Measurements from ENCODE around the gene ATP1A1.

The ATP1A1 gene

DNA sequence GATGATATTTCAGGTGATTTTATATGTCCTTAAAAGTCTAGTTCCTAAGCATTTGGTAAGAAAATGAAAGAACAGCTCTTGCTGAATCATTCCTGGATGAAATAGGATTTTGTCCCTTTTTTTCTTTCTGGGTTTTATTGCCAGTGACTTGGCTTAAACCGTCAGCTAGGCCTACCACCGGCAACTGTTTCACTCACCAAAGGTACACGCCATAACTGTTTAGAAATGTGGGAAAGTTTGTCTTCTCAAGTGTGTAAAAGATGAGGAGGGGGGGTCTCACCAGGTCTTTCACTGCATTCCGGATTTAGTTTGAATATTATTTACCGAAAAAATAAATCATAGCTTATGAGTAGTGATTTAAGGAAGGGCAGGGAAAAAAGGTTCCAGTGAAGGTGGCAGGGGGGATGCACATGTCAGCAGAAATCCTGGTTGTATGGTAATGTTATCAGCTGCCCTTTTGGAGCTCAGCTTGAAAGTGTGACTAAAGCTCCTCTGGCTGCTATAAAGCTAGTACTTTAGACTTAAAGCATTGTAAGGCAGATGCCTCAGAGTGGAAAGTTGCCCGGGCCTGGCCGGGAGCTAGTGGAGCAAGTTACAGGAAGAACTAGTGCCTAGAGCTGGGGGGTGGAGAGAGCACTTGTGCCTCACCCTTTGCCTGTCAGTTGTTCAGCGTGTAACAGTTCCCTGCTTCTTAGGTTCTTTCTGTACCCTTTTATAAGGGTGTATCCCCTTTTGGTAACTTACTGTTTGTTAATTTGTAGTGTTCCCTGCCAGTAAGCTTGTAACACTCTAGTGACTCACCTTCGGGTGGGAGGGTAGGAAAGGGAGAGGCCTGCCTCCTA lies 3.1 kb downstream of the ATP1A1 start (continued):
- peak; percentile 72 for TF ChIP-seq KLF1 (tag by site-specific recombination; IDR thresholded peaks at IDR 0.05)
- TF ChIP-seq SP2 (tag by site-specific recombination; IDR thresholded peaks at IDR 0.05): peak; percentile 50
- no peak for TF ChIP-seq ZNF549 (tag by site-specific recombination; IDR thresholded peaks at IDR 0.05)
- TF ChIP-seq, protein P1, sequence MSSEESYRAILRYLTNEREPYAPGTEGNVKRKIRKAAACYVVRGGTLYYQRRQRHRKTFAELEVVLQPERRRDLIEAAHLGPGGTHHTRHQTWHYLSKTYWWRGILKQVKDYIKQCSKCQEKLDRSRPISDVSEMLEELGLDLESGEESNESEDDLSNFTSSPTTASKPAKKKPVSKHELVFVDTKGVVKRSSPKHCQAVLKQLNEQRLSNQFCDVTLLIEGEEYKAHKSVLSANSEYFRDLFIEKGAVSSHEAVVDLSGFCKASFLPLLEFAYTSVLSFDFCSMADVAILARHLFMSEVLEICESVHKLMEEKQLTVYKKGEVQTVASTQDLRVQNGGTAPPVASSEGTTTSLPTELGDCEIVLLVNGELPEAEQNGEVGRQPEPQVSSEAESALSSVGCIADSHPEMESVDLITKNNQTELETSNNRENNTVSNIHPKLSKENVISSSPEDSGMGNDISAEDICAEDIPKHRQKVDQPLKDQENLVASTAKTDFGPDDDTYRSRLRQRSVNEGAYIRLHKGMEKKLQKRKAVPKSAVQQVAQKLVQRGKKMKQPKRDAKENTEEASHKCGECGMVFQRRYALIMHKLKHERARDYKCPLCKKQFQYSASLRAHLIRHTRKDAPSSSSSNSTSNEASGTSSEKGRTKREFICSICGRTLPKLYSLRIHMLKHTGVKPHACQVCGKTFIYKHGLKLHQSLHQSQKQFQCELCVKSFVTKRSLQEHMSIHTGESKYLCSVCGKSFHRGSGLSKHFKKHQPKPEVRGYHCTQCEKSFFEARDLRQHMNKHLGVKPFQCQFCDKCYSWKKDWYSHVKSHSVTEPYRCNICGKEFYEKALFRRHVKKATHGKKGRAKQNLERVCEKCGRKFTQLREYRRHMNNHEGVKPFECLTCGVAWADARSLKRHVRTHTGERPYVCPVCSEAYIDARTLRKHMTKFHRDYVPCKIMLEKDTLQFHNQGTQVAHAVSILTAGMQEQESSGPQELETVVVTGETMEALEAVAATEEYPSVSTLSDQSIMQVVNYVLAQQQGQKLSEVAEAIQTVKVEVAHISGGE (tag by site-specific recombination; conservative IDR thresholded peaks at IDR 0.05; ENCODE audit: low read depth): 0 out of 2 replicates have a peak, but pooled peaks have one; percentile 30
- TF ChIP-seq ZNF629 (tag by site-specific recombination; IDR thresholded peaks at IDR 0.05): no peak
- TF ChIP-seq PRDM1 (tag by site-specific recombination; IDR thresholded peaks at IDR 0.05): peak; percentile 77
- TF ChIP-seq, protein P2, sequence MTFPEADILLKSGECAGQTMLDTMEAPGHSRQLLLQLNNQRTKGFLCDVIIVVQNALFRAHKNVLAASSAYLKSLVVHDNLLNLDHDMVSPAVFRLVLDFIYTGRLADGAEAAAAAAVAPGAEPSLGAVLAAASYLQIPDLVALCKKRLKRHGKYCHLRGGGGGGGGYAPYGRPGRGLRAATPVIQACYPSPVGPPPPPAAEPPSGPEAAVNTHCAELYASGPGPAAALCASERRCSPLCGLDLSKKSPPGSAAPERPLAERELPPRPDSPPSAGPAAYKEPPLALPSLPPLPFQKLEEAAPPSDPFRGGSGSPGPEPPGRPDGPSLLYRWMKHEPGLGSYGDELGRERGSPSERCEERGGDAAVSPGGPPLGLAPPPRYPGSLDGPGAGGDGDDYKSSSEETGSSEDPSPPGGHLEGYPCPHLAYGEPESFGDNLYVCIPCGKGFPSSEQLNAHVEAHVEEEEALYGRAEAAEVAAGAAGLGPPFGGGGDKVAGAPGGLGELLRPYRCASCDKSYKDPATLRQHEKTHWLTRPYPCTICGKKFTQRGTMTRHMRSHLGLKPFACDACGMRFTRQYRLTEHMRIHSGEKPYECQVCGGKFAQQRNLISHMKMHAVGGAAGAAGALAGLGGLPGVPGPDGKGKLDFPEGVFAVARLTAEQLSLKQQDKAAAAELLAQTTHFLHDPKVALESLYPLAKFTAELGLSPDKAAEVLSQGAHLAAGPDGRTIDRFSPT (tag by site-specific recombination; IDR thresholded peaks at IDR 0.05): 0 out of 2 replicates have a peak, but pooled peaks have one; percentile 45
- peak; percentile 74; the same call in 1 of the 2 replicates for TF ChIP-seq ZNF600 (tag by site-specific recombination; IDR thresholded peaks at IDR 0.05)
- TF ChIP-seq, protein P3, sequence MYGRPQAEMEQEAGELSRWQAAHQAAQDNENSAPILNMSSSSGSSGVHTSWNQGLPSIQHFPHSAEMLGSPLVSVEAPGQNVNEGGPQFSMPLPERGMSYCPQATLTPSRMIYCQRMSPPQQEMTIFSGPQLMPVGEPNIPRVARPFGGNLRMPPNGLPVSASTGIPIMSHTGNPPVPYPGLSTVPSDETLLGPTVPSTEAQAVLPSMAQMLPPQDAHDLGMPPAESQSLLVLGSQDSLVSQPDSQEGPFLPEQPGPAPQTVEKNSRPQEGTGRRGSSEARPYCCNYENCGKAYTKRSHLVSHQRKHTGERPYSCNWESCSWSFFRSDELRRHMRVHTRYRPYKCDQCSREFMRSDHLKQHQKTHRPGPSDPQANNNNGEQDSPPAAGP (tag by site-specific recombination; IDR thresholded peaks at IDR 0.05): 0 out of 2 replicates have a peak, but pooled peaks have one; percentile 30
- peak; percentile 56; the same call in 1 of the 2 replicates for TF ChIP-seq TRIM28 (IDR thresholded peaks at IDR 0.05; ENCODE audit: borderline replicate concordance, low read length)
- no peak for TF ChIP-seq ZNF23 (tag by site-specific recombination; IDR thresholded peaks at IDR 0.05; ENCODE audit: borderline replicate concordance)

DNA sequence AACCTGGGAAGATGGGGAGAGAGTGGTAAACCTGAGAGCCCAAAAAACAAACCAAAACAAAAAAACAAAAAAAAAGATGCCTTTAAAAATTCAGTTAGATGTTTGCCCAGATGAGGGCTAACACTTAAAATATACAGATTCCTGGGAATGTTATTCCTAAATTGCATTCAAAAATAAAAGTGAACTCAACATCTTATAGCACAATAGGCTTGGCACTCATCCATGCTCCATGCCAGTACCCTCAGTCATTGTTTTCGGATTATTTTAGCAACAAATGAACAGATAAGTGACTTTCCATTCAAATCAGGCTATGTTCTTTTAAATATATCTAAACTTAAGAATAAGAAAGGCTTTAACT lies 3.7 kb downstream of the ATP1A1 start:
- peaks cover 36% of the 10 kb centered on the region for H3K4me1 ChIP-seq (ENCODE audit: control insufficient read depth, insufficient read depth, low read length)
- H3K27ac ChIP-seq (ENCODE audit: extremely low read depth, low read depth, low read length): peak overlapping the region; percentile 80
- H3K9me3 ChIP-seq (ENCODE audit: control insufficient read depth, insufficient read depth, low read depth, low read length): no peaks in the 10 kb centered on the region
- H3K4me3 ChIP-seq (ENCODE audit: low read depth, low read length): no peak overlapping the region
- ChIA-PET POLR2A (interaction anchor here (1.1 to 1.7 kb wide), 3 partner anchors 10 to 122 kb away, joined by 3 to 6 read pairs (median 4); no protein-coding TSS in a partner anchor), CTCF (interaction anchor here (0.6 to 2.4 kb wide), 7 partner anchors 9 to 238 kb away, joined by 3 to 10 read pairs (median 3); no protein-coding TSS in a partner anchor)
- no peaks in the 10 kb centered on the region for H3K36me3 ChIP-seq (ENCODE audit: control insufficient read depth in 2 of 2, insufficient read depth in 1 of 2, low read length in 2 of 2)
- TF ChIP-seq, protein P4, sequence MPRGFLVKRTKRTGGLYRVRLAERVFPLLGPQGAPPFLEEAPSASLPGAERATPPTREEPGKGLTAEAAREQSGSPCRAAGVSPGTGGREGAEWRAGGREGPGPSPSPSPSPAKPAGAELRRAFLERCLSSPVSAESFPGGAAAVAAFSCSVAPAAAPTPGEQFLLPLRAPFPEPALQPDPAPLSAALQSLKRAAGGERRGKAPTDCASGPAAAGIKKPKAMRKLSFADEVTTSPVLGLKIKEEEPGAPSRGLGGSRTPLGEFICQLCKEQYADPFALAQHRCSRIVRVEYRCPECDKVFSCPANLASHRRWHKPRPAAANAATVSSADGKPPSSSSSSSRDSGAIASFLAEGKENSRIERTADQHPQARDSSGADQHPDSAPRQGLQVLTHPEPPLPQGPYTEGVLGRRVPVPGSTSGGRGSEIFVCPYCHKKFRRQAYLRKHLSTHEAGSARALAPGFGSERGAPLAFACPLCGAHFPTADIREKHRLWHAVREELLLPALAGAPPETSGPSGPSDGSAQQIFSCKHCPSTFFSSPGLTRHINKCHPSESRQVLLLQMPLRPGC (tag by site-specific recombination; IDR thresholded peaks at IDR 0.05): no peak
- TF ChIP-seq ZNF174 (tag by site-specific recombination; IDR thresholded peaks at IDR 0.05): no peak
- TF ChIP-seq ZEB2 (tag by site-specific recombination; IDR thresholded peaks at IDR 0.05): no peak
- TF ChIP-seq ZNF658 (tag by site-specific recombination; IDR thresholded peaks at IDR 0.05): no peak
- TF ChIP-seq, protein P5, sequence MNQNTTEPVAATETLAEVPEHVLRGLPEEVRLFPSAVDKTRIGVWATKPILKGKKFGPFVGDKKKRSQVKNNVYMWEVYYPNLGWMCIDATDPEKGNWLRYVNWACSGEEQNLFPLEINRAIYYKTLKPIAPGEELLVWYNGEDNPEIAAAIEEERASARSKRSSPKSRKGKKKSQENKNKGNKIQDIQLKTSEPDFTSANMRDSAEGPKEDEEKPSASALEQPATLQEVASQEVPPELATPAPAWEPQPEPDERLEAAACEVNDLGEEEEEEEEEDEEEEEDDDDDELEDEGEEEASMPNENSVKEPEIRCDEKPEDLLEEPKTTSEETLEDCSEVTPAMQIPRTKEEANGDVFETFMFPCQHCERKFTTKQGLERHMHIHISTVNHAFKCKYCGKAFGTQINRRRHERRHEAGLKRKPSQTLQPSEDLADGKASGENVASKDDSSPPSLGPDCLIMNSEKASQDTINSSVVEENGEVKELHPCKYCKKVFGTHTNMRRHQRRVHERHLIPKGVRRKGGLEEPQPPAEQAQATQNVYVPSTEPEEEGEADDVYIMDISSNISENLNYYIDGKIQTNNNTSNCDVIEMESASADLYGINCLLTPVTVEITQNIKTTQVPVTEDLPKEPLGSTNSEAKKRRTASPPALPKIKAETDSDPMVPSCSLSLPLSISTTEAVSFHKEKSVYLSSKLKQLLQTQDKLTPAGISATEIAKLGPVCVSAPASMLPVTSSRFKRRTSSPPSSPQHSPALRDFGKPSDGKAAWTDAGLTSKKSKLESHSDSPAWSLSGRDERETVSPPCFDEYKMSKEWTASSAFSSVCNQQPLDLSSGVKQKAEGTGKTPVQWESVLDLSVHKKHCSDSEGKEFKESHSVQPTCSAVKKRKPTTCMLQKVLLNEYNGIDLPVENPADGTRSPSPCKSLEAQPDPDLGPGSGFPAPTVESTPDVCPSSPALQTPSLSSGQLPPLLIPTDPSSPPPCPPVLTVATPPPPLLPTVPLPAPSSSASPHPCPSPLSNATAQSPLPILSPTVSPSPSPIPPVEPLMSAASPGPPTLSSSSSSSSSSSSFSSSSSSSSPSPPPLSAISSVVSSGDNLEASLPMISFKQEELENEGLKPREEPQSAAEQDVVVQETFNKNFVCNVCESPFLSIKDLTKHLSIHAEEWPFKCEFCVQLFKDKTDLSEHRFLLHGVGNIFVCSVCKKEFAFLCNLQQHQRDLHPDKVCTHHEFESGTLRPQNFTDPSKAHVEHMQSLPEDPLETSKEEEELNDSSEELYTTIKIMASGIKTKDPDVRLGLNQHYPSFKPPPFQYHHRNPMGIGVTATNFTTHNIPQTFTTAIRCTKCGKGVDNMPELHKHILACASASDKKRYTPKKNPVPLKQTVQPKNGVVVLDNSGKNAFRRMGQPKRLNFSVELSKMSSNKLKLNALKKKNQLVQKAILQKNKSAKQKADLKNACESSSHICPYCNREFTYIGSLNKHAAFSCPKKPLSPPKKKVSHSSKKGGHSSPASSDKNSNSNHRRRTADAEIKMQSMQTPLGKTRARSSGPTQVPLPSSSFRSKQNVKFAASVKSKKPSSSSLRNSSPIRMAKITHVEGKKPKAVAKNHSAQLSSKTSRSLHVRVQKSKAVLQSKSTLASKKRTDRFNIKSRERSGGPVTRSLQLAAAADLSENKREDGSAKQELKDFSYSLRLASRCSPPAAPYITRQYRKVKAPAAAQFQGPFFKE (tag by site-specific recombination; IDR thresholded peaks at IDR 0.05; ENCODE audit: borderline replicate concordance): no peak
- TF ChIP-seq ZNF335 (tag by site-specific recombination; conservative IDR thresholded peaks at IDR 0.05): 0 out of 2 replicates have a peak, but pooled peaks have one; percentile 29
- TF ChIP-seq KLF16 (tag by site-specific recombination; IDR thresholded peaks at IDR 0.05): no peak
- TF ChIP-seq ZBTB20 (tag by site-specific recombination; IDR thresholded peaks at IDR 0.05): peak; percentile 92
- TF ChIP-seq ZNF585B (tag by site-specific recombination; IDR thresholded peaks at IDR 0.05): no peak
- no peak for TF ChIP-seq ZNF341 (tag by site-specific recombination; IDR thresholded peaks at IDR 0.05; ENCODE audit: low read depth)
